ENCODE data around the gene PERM1.

- TF ChIP-seq EZH2 (IDR thresholded peaks at IDR 0.05; ENCODE audit: insufficient read depth, poor library complexity, severe bottlenecking) (no peak), EZH2phosphoT487 (IDR thresholded peaks at IDR 0.05; ENCODE audit: insufficient read depth, low read depth) (no peak)
Measured at GRCh38 chr1:938088-938683, 43.7 kb downstream of the PERM1 start.

Data from GM23248 (cell line).